ENCODE data around the gene DENND2D. TPM values are rescaled to one million over a fixed set of nuclear protein-coding genes. Genes with fewer than 3 reads are reported as not detected.
A peak's percentile ranks its signal among the peaks of the same experiment; 100 is the strongest.

DENND2D gene
- total and polyA plus RNA-seq, 9 of the 15 experiments (the other 6 are each of a cell fraction or from before 2014, with no cell fraction given) = 0.08 to 0.44 (median 0.13) TPM; not detected in 6

DNA sequence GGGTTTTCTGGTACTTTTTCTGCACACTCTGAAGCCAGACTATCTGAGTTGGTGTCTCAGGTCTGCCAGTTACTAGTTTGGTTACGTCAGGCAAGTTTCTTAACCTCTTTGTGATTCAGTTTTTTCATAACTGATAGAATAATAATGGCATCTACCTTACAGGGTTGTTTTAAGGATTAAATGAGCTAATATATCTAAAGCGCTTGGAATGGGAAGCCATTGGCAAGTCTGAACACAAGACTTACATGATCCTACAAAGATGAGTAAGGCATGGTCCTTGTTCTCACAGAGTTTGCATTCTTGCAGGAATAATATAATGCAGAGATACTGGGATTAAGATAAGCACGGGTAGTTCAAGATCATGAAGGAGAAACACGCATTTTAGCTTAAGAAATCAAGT is 9.2 kb upstream of the DENND2D start:
- TF ChIP-seq CEBPG (CRISPR knock-in tag; IDR thresholded peaks at IDR 0.05) (no peak), CEBPG (tag; conservative IDR thresholded peaks at IDR 0.05 in 1 of 2, IDR thresholded peaks at IDR 0.05 in 1 of 2) (no peak)
- H3K79me2 ChIP-seq (ENCODE audit: control insufficient read depth, insufficient read depth, low read length) = no peaks in the 10 kb centered on the region
- no peak for FAIRE-seq
- peaks cover 0 to 10% of the 10 kb centered on the region in 2 experiments; a peak in 2 of 5 replicates for H3K27me3 ChIP-seq (ENCODE audit: control insufficient read depth in 2 of 2, insufficient read depth in 2 of 2, low read length in 2 of 2)
- no TSS peak for BruUV-seq (replicated peaks)
- no peaks in the 10 kb centered on the region for H3K36me3 ChIP-seq (ENCODE audit: control insufficient read depth, insufficient read depth, low read length)
- POLR2A ChIA-PET = no interaction called here
- in situ Hi-C loops (cut with MboI) = no loop called here
- H3K4me1 ChIP-seq (replicated peaks in 1 of 2; ENCODE audit: control insufficient read depth in 2 of 2, insufficient read depth in 2 of 2, low read length in 2 of 2) = peaks cover 0 to 5% of the 10 kb centered on the region in 2 experiments; a peak in 1 of 5 replicates
- intact Hi-C loops (cut with micrococcal nuclease) = loop anchor here (10.0 kb wide), 1 partner anchor 455 kb away; no protein-coding TSS in a partner anchor
- H3K27ac ChIP-seq (ENCODE audit: extremely low read depth, low read depth, low read length) = no peak overlapping the region
- 6% methylated on average over 4 of the region's 4 CpGs for WGBS (ENCODE audit: insufficient coverage, low coverage, missing lambda C conversion rate)
- H3K9me1 ChIP-seq (ENCODE audit: control insufficient read depth, insufficient read depth, low read length) = no peaks in the 10 kb centered on the region
- no peak overlapping the region for H3K4me3 ChIP-seq
- H4K20me1 ChIP-seq (replicated peaks; ENCODE audit: control insufficient read depth, insufficient read depth, low read length) = no peaks in the 10 kb centered on the region
- H2AFZ ChIP-seq (ENCODE audit: low read depth, low read length) = no peak overlapping the region
- H3K9ac ChIP-seq (ENCODE audit: insufficient read depth in 1 of 2, low read depth in 2 of 2, low read length in 2 of 2) = no peak overlapping the region
- CTCF ChIA-PET (ENCODE audit: low intra/inter-chr PET ratio) = interaction anchor here (0.5 kb wide), 1 partner anchor 447 kb away, joined by 4 read pairs; no protein-coding TSS in a partner anchor
- H3K9me3 ChIP-seq (replicated peaks; ENCODE audit: control insufficient read depth, insufficient read depth, low read depth, low read length) = no peaks in the 10 kb centered on the region
- H3K4me2 ChIP-seq (ENCODE audit: insufficient read depth, low read length) = no peak overlapping the region
- ATAC-seq = no peak
- no peak for DNase-seq (ENCODE audit: extremely low read depth in 1 of 4, low spot score in 3 of 4)

DNA sequence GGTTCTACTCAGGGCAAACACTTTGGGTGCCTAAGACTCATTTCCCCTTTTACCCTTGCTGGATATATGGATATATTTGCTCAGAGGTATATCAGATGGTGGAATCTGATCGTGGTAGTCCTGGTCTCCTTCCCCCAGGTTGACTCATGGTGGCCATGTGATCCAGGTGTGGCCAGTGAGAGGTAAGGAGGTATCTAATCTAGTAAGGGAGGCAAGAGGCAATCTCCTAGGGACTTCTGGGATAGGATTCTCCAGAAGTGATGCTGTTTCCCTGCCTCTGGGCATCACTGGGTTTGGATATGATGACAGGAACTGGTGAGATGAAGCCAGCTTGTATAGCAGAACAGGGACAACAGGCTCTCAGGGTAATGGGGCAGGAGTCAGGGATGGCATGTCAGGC is 8.5 kb upstream of the DENND2D start:
- H4K20me1 ChIP-seq (replicated peaks; ENCODE audit: control insufficient read depth, insufficient read depth, low read length) = no peaks in the 10 kb centered on the region
- peaks cover 0 to 10% of the 10 kb centered on the region in 2 experiments; a peak in 2 of 5 replicates for H3K27me3 ChIP-seq (ENCODE audit: control insufficient read depth in 2 of 2, insufficient read depth in 2 of 2, low read length in 2 of 2)
- no peak for DNase-seq (ENCODE audit: extremely low read depth in 1 of 4, low spot score in 3 of 4)
- H3K27ac ChIP-seq (ENCODE audit: extremely low read depth, low read depth, low read length) = no peak overlapping the region
- ATAC-seq = no peak
- peaks cover 0 to 11% of the 10 kb centered on the region in 2 experiments; a peak in 2 of 5 replicates for H3K4me1 ChIP-seq (replicated peaks in 1 of 2; ENCODE audit: control insufficient read depth in 2 of 2, insufficient read depth in 2 of 2, low read length in 2 of 2)
- ChIA-PET CTCF (ENCODE audit: low intra/inter-chr PET ratio) (no interaction called here), POLR2A (no interaction called here)
- intact Hi-C loops (cut with micrococcal nuclease) = no loop called here
- FAIRE-seq = no peak
- H3K4me2 ChIP-seq (ENCODE audit: insufficient read depth, low read length) = no peak overlapping the region
- H2AFZ ChIP-seq (ENCODE audit: low read depth, low read length) = no peak overlapping the region
- no peaks in the 10 kb centered on the region for H3K9me3 ChIP-seq (replicated peaks; ENCODE audit: control insufficient read depth, insufficient read depth, low read depth, low read length)
- no peaks in the 10 kb centered on the region for H3K9me1 ChIP-seq (ENCODE audit: control insufficient read depth, insufficient read depth, low read length)
- H3K9ac ChIP-seq (ENCODE audit: insufficient read depth in 1 of 2, low read depth in 2 of 2, low read length in 2 of 2) = no peak overlapping the region
- H3K36me3 ChIP-seq (ENCODE audit: control insufficient read depth, insufficient read depth, low read length) = no peaks in the 10 kb centered on the region
- BruUV-seq (replicated peaks) = no TSS peak
- H3K79me2 ChIP-seq (ENCODE audit: control insufficient read depth, insufficient read depth, low read length) = no peaks in the 10 kb centered on the region
- WGBS (ENCODE audit: insufficient coverage, low coverage, missing lambda C conversion rate) = 0% methylated on average over 1 of the region's 1 CpG
- TF ChIP-seq, protein P1, sequence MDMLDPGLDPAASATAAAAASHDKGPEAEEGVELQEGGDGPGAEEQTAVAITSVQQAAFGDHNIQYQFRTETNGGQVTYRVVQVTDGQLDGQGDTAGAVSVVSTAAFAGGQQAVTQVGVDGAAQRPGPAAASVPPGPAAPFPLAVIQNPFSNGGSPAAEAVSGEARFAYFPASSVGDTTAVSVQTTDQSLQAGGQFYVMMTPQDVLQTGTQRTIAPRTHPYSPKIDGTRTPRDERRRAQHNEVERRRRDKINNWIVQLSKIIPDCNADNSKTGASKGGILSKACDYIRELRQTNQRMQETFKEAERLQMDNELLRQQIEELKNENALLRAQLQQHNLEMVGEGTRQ (CRISPR knock-in tag; IDR thresholded peaks at IDR 0.05) = 0 out of 2 replicates have a peak, but pooled peaks have one; percentile 8
- TF ChIP-seq ZNF282 (CRISPR knock-in tag; IDR thresholded peaks at IDR 0.05) = no peak
- TF ChIP-seq, protein P2, sequence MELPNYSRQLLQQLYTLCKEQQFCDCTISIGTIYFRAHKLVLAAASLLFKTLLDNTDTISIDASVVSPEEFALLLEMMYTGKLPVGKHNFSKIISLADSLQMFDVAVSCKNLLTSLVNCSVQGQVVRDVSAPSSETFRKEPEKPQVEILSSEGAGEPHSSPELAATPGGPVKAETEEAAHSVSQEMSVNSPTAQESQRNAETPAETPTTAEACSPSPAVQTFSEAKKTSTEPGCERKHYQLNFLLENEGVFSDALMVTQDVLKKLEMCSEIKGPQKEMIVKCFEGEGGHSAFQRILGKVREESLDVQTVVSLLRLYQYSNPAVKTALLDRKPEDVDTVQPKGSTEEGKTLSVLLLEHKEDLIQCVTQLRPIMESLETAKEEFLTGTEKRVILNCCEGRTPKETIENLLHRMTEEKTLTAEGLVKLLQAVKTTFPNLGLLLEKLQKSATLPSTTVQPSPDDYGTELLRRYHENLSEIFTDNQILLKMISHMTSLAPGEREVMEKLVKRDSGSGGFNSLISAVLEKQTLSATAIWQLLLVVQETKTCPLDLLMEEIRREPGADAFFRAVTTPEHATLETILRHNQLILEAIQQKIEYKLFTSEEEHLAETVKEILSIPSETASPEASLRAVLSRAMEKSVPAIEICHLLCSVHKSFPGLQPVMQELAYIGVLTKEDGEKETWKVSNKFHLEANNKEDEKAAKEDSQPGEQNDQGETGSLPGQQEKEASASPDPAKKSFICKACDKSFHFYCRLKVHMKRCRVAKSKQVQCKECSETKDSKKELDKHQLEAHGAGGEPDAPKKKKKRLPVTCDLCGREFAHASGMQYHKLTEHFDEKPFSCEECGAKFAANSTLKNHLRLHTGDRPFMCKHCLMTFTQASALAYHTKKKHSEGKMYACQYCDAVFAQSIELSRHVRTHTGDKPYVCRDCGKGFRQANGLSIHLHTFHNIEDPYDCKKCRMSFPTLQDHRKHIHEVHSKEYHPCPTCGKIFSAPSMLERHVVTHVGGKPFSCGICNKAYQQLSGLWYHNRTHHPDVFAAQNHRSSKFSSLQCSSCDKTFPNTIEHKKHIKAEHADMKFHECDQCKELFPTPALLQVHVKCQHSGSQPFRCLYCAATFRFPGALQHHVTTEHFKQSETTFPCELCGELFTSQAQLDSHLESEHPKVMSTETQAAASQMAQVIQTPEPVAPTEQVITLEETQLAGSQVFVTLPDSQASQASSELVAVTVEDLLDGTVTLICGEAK (IDR thresholded peaks at IDR 0.05) = no peak
- TF ChIP-seq, protein P2 (CRISPR knock-in tag; IDR thresholded peaks at IDR 0.05) = no peak
- H3K4me3 ChIP-seq = no peak overlapping the region
- in situ Hi-C loops (cut with MboI) = no loop called here

All from K562 (cell line).